Measurements from ENCODE around the gene HOXB7.

The HOXB7 gene

DNA sequence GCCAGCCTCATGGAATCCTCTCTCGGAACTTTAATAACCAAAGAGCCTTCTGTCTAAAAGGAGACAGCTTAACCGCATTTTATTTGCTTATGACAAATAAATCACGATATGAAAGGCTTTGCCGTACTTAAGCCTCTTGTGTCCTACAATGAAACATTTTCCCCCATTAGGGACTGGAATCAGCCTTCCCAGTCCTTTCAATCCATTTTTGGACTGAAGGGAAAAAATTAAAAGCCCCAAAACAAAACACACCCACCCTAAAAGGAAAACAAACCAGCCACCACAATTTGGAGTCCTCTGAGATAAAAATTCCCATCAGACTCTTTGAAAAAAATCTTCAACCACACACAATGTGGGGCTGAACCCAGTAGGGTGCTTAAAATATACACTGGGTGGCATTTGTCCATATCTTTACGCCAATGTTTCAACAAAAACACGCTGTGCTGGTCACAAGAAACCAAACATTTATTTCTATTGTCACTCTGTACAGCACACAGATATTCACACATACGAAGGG lies 35.7 kb downstream of the HOXB7 start:
- no peak for TF ChIP-seq BHLHE40 (IDR thresholded peaks at IDR 0.05; ENCODE audit: borderline replicate concordance)
- TF ChIP-seq, protein P1, sequence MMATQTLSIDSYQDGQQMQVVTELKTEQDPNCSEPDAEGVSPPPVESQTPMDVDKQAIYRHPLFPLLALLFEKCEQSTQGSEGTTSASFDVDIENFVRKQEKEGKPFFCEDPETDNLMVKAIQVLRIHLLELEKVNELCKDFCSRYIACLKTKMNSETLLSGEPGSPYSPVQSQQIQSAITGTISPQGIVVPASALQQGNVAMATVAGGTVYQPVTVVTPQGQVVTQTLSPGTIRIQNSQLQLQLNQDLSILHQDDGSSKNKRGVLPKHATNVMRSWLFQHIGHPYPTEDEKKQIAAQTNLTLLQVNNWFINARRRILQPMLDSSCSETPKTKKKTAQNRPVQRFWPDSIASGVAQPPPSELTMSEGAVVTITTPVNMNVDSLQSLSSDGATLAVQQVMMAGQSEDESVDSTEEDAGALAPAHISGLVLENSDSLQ (IDR thresholded peaks at IDR 0.05), result peak; percentile 91
- TF ChIP-seq CTBP1 (IDR thresholded peaks at IDR 0.05; ENCODE audit: borderline replicate concordance), result peak; percentile 94
- POLR2A ChIA-PET, result interaction anchor here (0.9 to 1.0 kb wide), 2 partner anchors 13 to 23 kb away, joined by 3 to 4 read pairs; no protein-coding TSS in a partner anchor
- CTCF ChIA-PET, result interaction anchor here (0.7 to 1.2 kb wide), 2 partner anchors 76 to 1827 kb away, joined by 3 to 4 read pairs; no protein-coding TSS in a partner anchor
- no peak for DNase-seq (ENCODE audit: extremely low spot score)

DNA sequence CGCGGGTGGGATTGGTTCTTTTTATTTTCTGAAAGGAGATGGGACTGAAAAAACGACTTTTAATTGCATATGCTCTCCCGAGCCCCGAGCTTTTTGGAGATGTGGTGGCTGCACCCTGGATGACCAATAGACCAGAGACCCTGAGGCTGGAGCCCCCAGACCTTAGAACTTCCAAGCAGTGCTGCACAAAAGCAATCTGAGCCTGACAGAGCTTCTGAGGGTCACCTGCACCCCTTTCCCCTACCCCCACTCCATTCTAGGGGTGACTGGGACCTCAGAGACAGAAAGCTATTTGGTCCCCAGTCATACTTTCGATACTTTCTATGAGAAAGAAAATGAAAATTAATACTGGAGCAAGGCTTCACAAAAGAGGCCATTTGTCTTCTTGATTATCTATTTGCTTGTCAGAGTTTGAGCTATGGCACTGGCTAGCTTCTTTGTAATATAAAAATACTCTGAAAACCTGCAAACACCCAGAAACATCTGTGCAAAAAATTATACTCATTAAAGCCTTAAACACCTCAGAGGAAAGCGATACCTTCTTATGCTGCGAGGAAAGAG lies 36.2 kb downstream of the HOXB7 start:
- TF ChIP-seq SP1 (IDR thresholded peaks at IDR 0.05), result no peak
- TF ChIP-seq HDGF (IDR thresholded peaks at IDR 0.05; ENCODE audit: borderline replicate concordance), result no peak
- no peak for TF ChIP-seq ZNF384 (IDR thresholded peaks at IDR 0.05)
- no peak for TF ChIP-seq FOXA1 (IDR thresholded peaks at IDR 0.05)
- no peak for TF ChIP-seq NFRKB (IDR thresholded peaks at IDR 0.05)
- CTCF ChIA-PET, result interaction anchor here (0.5 to 1.2 kb wide), 4 partner anchors 13 to 1827 kb away, joined by 3 to 4 read pairs (median 3); no protein-coding TSS in a partner anchor
- POLR2A ChIA-PET, result interaction anchor here (0.9 to 1.0 kb wide), 2 partner anchors 12 to 24 kb away, joined by 3 to 4 read pairs; no protein-coding TSS in a partner anchor
- DNase-seq (ENCODE audit: extremely low spot score), result no peak

DNA sequence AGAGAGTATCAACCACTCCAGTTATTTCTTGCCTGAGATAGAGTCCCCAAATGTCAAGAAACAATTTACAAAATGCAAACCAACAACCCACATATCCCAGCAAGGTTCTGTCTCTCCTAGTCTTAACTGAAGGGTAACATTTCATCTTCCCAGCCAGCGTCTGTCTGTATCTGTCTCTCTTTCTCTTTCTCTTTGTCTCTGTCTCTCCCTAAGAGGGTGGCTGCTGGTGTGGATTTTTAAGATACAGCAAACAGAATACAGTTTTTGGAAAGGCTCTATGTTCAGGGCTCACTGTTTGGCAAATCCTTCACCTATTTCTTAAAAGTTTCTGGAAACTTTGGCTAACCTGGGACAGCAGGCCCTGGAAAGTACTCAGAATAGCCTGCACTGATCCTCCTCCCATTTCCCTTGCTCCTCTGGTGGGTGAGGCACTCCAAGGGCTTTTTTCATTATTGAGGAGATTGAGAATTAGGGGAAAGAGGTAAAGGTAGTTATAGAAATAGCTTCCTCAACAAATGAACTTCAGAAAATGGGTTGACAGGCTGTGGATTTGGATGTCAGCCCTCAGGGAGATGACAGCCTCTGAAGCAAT lies 38.9 kb downstream of the HOXB7 start:
- ChIA-PET POLR2A (interaction anchor here (1.3 kb wide), 1 partner anchor 15 kb away, joined by 3 read pairs; no protein-coding TSS in a partner anchor), CTCF (no interaction called here)
- no peak for TF ChIP-seq ARNT (IDR thresholded peaks at IDR 0.05)
- TF ChIP-seq BHLHE40 (IDR thresholded peaks at IDR 0.05; ENCODE audit: borderline replicate concordance), result no peak
- TF ChIP-seq, protein P1 (IDR thresholded peaks at IDR 0.05), result no peak
- TF ChIP-seq SUZ12 (IDR thresholded peaks at IDR 0.05), result no peak
- TF ChIP-seq L3MBTL2 (conservative IDR thresholded peaks at IDR 0.05), result no peak
- TF ChIP-seq SP1 (IDR thresholded peaks at IDR 0.05), result no peak
- TF ChIP-seq NFRKB (IDR thresholded peaks at IDR 0.05), result no peak
- no peak for TF ChIP-seq ELF4 (IDR thresholded peaks at IDR 0.05)
- no peak for TF ChIP-seq TARDBP (IDR thresholded peaks at IDR 0.05)
- no peak for TF ChIP-seq LEF1 (IDR thresholded peaks at IDR 0.05; ENCODE audit: borderline replicate concordance)
- no peak for TF ChIP-seq FOXA1 (IDR thresholded peaks at IDR 0.05)
- no peak for TF ChIP-seq FOXK2 (IDR thresholded peaks at IDR 0.05)
- TF ChIP-seq FOXM1 (IDR thresholded peaks at IDR 0.05; ENCODE audit: borderline replicate concordance), result no peak
- TF ChIP-seq CTBP1 (IDR thresholded peaks at IDR 0.05; ENCODE audit: borderline replicate concordance), result no peak
- TF ChIP-seq HDGF (IDR thresholded peaks at IDR 0.05; ENCODE audit: borderline replicate concordance), result no peak
- TF ChIP-seq ZNF384 (IDR thresholded peaks at IDR 0.05), result no peak
- DNase-seq (ENCODE audit: extremely low spot score), result no peak

DNA sequence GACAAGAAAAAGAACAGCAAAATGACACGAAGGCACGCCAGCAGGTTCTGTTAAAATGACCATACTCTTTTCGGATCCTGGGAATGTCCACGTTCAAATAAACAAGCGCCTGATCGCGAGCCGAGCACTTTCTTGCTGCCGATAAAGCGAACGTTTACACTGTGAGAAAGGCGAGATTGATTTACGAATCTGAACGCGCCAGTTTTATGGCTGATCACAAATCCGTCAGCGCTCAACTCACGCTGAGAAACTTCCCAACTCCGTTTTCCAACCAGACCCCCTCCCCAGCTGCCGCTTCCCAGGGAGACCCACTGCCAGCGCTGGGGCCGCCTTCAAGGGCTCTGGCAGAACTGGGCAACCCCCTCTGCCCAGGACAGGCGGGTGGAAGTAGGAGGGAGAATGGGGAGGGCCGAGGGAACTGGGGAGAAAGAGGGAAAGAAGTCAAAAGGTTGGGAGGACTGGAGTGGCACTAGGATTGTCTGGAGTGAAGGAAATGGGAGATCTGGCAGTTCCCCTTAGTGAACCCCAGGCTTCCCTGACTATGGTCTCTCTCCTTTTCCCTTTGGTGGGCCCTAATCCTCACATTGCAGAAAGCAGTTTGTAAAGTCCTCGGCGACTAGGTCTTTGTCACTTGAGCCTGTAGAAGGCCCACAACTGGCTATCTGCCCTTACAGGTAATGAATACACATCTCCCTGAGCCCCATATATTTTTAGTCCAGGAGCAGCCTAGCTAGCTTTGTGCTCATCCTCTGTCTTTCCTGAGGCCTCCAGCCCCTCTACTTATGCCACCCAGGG lies 39.6 kb downstream of the HOXB7 start:
- no peak for DNase-seq (ENCODE audit: extremely low spot score)
- peak; percentile 99 for TF ChIP-seq CTBP1 (IDR thresholded peaks at IDR 0.05; ENCODE audit: borderline replicate concordance)
- no peak for TF ChIP-seq SUZ12 (IDR thresholded peaks at IDR 0.05)
- TF ChIP-seq, protein P1 (IDR thresholded peaks at IDR 0.05), result peak; percentile 98
- no peak for TF ChIP-seq SP1 (IDR thresholded peaks at IDR 0.05)
- TF ChIP-seq FOXK2 (IDR thresholded peaks at IDR 0.05), result no peak
- TF ChIP-seq HDGF (IDR thresholded peaks at IDR 0.05; ENCODE audit: borderline replicate concordance), result peak; percentile 74; the same call in 1 of the 2 replicates
- no peak for TF ChIP-seq FOXA1 (IDR thresholded peaks at IDR 0.05)
- TF ChIP-seq BHLHE40 (IDR thresholded peaks at IDR 0.05; ENCODE audit: borderline replicate concordance), result no peak
- no peak for TF ChIP-seq L3MBTL2 (conservative IDR thresholded peaks at IDR 0.05)
- no peak for TF ChIP-seq ZNF384 (IDR thresholded peaks at IDR 0.05)
- no peak for TF ChIP-seq NFRKB (IDR thresholded peaks at IDR 0.05)
- TF ChIP-seq LEF1 (IDR thresholded peaks at IDR 0.05; ENCODE audit: borderline replicate concordance), result peak; percentile 89
- TF ChIP-seq FOXM1 (IDR thresholded peaks at IDR 0.05; ENCODE audit: borderline replicate concordance), result no peak
- TF ChIP-seq ELF4 (IDR thresholded peaks at IDR 0.05), result no peak
- TF ChIP-seq TARDBP (IDR thresholded peaks at IDR 0.05), result no peak
- TF ChIP-seq ARNT (IDR thresholded peaks at IDR 0.05), result peak; percentile 86
- ChIA-PET POLR2A (interaction anchor here (0.6 to 2.1 kb wide), 6 partner anchors 14 to 72 kb away, joined by 3 to 10 read pairs (median 4); no protein-coding TSS in a partner anchor), CTCF (no interaction called here)

DNA sequence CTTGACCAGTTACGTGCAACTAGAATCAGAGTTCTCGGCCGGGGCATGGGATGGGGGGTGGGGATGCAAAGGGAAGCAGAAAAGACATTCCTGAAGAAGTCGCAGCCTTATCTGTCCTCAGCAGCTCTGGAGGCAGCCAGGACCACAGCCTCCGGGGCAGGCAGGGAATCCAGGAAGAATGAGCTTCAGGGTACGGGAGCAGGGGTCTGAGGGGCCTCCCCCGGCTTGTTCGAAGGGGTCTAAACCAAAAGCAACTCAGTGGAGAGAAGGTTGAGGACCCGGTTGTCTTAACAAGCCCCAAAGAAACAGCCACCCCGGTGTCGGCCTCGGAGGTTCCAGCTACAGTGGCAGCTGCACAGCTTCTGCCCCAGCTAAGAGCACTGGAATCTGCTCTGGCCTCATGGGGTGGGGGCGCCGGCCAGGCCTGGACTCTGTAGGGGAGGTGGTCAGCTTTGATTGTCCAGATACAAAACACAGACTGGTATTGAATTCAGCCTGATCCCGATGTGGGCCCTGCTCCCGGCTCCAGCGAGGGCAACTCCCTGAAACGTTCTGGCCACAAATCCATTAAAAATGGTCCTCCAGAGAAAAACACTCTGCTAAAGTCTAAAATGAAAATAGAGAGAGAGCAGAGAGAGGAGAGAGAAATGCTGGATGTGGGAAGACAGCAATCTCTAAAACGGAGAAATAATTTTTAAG lies 40.3 kb downstream of the HOXB7 start:
- DNase-seq (ENCODE audit: extremely low spot score), result no peak
- ChIA-PET POLR2A (interaction anchor here (0.5 to 2.1 kb wide), 7 partner anchors 17 to 71 kb away, joined by 3 to 10 read pairs (median 4); partner anchors contain the start of gene HOXB9), CTCF (no interaction called here)
- TF ChIP-seq, protein P1 (IDR thresholded peaks at IDR 0.05), result no peak
- no peak for TF ChIP-seq FOXA1 (IDR thresholded peaks at IDR 0.05)
- TF ChIP-seq L3MBTL2 (conservative IDR thresholded peaks at IDR 0.05), result no peak
- TF ChIP-seq FOXK2 (IDR thresholded peaks at IDR 0.05), result no peak
- TF ChIP-seq CTBP1 (IDR thresholded peaks at IDR 0.05; ENCODE audit: borderline replicate concordance), result no peak
- TF ChIP-seq BHLHE40 (IDR thresholded peaks at IDR 0.05; ENCODE audit: borderline replicate concordance), result no peak
- no peak for TF ChIP-seq ELF4 (IDR thresholded peaks at IDR 0.05)
- no peak for TF ChIP-seq HDGF (IDR thresholded peaks at IDR 0.05; ENCODE audit: borderline replicate concordance)
- no peak for TF ChIP-seq FOXM1 (IDR thresholded peaks at IDR 0.05; ENCODE audit: borderline replicate concordance)
- TF ChIP-seq SP1 (IDR thresholded peaks at IDR 0.05), result no peak
- TF ChIP-seq ZNF384 (IDR thresholded peaks at IDR 0.05), result no peak
- TF ChIP-seq ARNT (IDR thresholded peaks at IDR 0.05), result no peak
- TF ChIP-seq LEF1 (IDR thresholded peaks at IDR 0.05; ENCODE audit: borderline replicate concordance), result no peak
- TF ChIP-seq TARDBP (IDR thresholded peaks at IDR 0.05), result no peak
- no peak for TF ChIP-seq SUZ12 (IDR thresholded peaks at IDR 0.05)
- TF ChIP-seq NFRKB (IDR thresholded peaks at IDR 0.05), result no peak

Measured in HEK293T (cell line).